KMS-11 (cell line): ENCODE measurements around the gene OLR1.

Experiments used
- H2AFZ ChIP-seq: fragments of 200-600 bp; sonication (generic); 2 replicates; pipeline ENCODE4 v1.6.1; 2016; ENCODE audit warnings: antibody characterized with exemption, mixed run types, low read depth
- H3K27ac ChIP-seq: fragments of 200-600 bp; sonication (generic); 2 replicates; pipeline ENCODE4 v1.6.1; 2016; ENCODE audit warnings: mild to moderate bottlenecking, mixed run types
- H3K27me3 ChIP-seq: fragments of 200-600 bp; sonication (generic); 2 replicates; pipeline ENCODE4 v1.6.1; 2017; ENCODE audit warnings: mild to moderate bottlenecking, low read depth, mixed run types, moderate library complexity; ENCODE audit not compliant: insufficient read depth
- H3K36me3 ChIP-seq: fragments of 200-600 bp; sonication (generic); 2 replicates; pipeline ENCODE4 v1.6.1; 2017; ENCODE audit warnings: mild to moderate bottlenecking, mixed run types; ENCODE audit not compliant: insufficient read depth
- H3K4me1 ChIP-seq: fragments of 200-600 bp; sonication (generic); 2 replicates; pipeline ENCODE4 v1.6.1; 2016; ENCODE audit warnings: mild to moderate bottlenecking, low read depth, mixed run types; ENCODE audit not compliant: poor library complexity, severe bottlenecking
- H3K4me2 ChIP-seq: fragments of 200-600 bp; sonication (generic); 2 replicates; pipeline ENCODE4 v1.7.0; 2016; ENCODE audit warnings: mild to moderate bottlenecking, mixed run types
- H3K4me3 ChIP-seq: fragments of 200-600 bp; sonication (generic); IDR thresholded peaks from 2 replicates; pipeline ENCODE4 v1.6.1; 2017; ENCODE audit warnings: low read depth, low read length, mixed read lengths; ENCODE audit not compliant: insufficient read depth
- H3K79me2 ChIP-seq: fragments of 200-600 bp; sonication (generic); 2 replicates; pipeline ENCODE4 v1.6.1; 2016; ENCODE audit warnings: low read depth, mixed run types; ENCODE audit not compliant: insufficient read depth
- H3K9ac ChIP-seq: fragments of 200-600 bp; sonication (generic); 2 replicates; pipeline ENCODE4 v1.6.1; 2016; ENCODE audit warnings: mild to moderate bottlenecking, mixed run types
- H4K20me1 ChIP-seq: fragments of 200-600 bp; sonication (generic); 2 replicates; pipeline ENCODE4 v1.6.1; 2016; ENCODE audit warnings: mild to moderate bottlenecking, mixed run types; ENCODE audit not compliant: insufficient read depth
- CTCF ChIP-seq: fragments of 200-600 bp; sonication (generic); conservative IDR thresholded peaks from 2 replicates; pipeline ENCODE4 v1.6.1; 2017; ENCODE audit warnings: low read depth, mild to moderate bottlenecking, antibody characterized with exemption, low read length, moderate library complexity, mixed read lengths

The OLR1 gene

GRCh38 chr12:10214895-10215267 is 42.9 kb upstream of the OLR1 start:
- peak overlapping the region; percentile 65 for H3K4me2 ChIP-seq
- no peak overlapping the region for H3K4me3 ChIP-seq
- H3K79me2 ChIP-seq: no peaks in the 10 kb centered on the region
- no peaks in the 10 kb centered on the region for H3K36me3 ChIP-seq
- no peaks in the 10 kb centered on the region for H3K27me3 ChIP-seq
- H4K20me1 ChIP-seq: no peaks in the 10 kb centered on the region
- no peak overlapping the region for H2AFZ ChIP-seq
- no peak for TF ChIP-seq CTCF
- H3K9ac ChIP-seq: 0 out of 2 replicates have a peak overlapping the region, but pooled peaks have one; percentile 67
- H3K27ac ChIP-seq: no peak overlapping the region
- peaks cover 19% of the 10 kb centered on the region for H3K4me1 ChIP-seq

GRCh38 chr12:10214136-10214894 is 42.4 kb upstream of the OLR1 start:
- peak overlapping the region; percentile 71; the same call in 1 of the 2 replicates for H3K27ac ChIP-seq

GRCh38 chr12:10213168-10214135 is 41.5 kb upstream of the OLR1 start:
- Histone ChIP-seq H3K9ac (peak overlapping the region; percentile 67), H3K36me3 (no peaks in the 10 kb centered on the region), H4K20me1 (no peaks in the 10 kb centered on the region), H3K4me3 (no peak overlapping the region), H3K4me1 (peaks cover 19% of the 10 kb centered on the region), H3K27me3 (no peaks in the 10 kb centered on the region), H3K79me2 (no peaks in the 10 kb centered on the region), H2AFZ (peak overlapping the region; percentile 82), H3K4me2 (peak overlapping the region; percentile 65), H3K27ac (peak overlapping the region; percentile 71)
- TF ChIP-seq CTCF: no peak

More at GRCh38 chr12:10214136-10214894, 42.4 kb upstream of the OLR1 start:
- H3K9ac ChIP-seq: peak overlapping the region; percentile 67; the same call in 1 of the 2 replicates
- peak overlapping the region; percentile 82; the same call in 1 of the 2 replicates for H2AFZ ChIP-seq
- no peaks in the 10 kb centered on the region for H4K20me1 ChIP-seq
- H3K36me3 ChIP-seq: no peaks in the 10 kb centered on the region
- H3K4me3 ChIP-seq: no peak overlapping the region
- H3K4me2 ChIP-seq: peak overlapping the region; percentile 65
- H3K79me2 ChIP-seq: no peaks in the 10 kb centered on the region
- H3K27me3 ChIP-seq: no peaks in the 10 kb centered on the region
- TF ChIP-seq CTCF: no peak
- H3K4me1 ChIP-seq: peaks cover 19% of the 10 kb centered on the region

GRCh38 chr12:10212739-10213131 is 40.8 kb upstream of the OLR1 start, which contains the start of gene GABARAPL1:
Gene GABARAPL1 (plus strand): TSS chr12:10212877. CDS start chr12:10213130, 253 bp downstream.
- Histone ChIP-seq H2AFZ (peak within 1 kb of the TSS; percentile 82), H3K36me3 (no peaks in the 10 kb centered on the region), H3K4me1 (peaks cover 19% of the 10 kb centered on the region), H3K27me3 (no peaks in the 10 kb centered on the region), H3K27ac (peak within 1 kb of the TSS; percentile 71), H4K20me1 (no peaks in the 10 kb centered on the region), H3K79me2 (no peaks in the 10 kb centered on the region), H3K4me3 (no peak within 1 kb of the TSS), H3K9ac (peak within 1 kb of the TSS; percentile 67), H3K4me2 (peak within 1 kb of the TSS; percentile 65)
- TF ChIP-seq CTCF: no peak
